HG03175 (cell line): ENCODE measurements around the gene C15orf39.
"Not testable (repeated sequence)": the region's sequence is repeated elsewhere in the genome, so short reads cannot be mapped to it uniquely, and the experiment has no call there.

Experiments
- ATAC-seq: cut with Tn5 transposase; IDR thresholded peaks from one replicate; pipeline ENCODE4 v1.9.1; 2021; ENCODE audit warnings: mild to moderate bottlenecking, moderate library complexity; ENCODE audit not compliant: unreplicated experiment

The C15orf39 gene

GRCh38 chr15:75229191-75230015 is 27.7 kb downstream of the C15orf39 start:
- no peak for ATAC-seq

GRCh38 chr15:75230016-75230343 is 28.3 kb downstream of the C15orf39 start:
- ATAC-seq: no peak

- ATAC-seq: no peak
Observed at GRCh38 chr15:75230551-75231371, 29.1 kb downstream of the C15orf39 start.

- no peak for ATAC-seq
Observed at GRCh38 chr15:75231836-75232235, 30.2 kb downstream of the C15orf39 start.

GRCh38 chr15:75232252-75232813 is 30.7 kb downstream of the C15orf39 start:
- ATAC-seq: no peak

- no peak for ATAC-seq
Observed at GRCh38 chr15:75232826-75233503, 31.3 kb downstream of the C15orf39 start.

- no peak for ATAC-seq
Observed at GRCh38 chr15:75233504-75234190, 32.0 kb downstream of the C15orf39 start.

GRCh38 chr15:75234191-75234810 is 32.6 kb downstream of the C15orf39 start:
- no peak for ATAC-seq

GRCh38 chr15:75235051-75235673 is 33.5 kb downstream of the C15orf39 start:
- ATAC-seq: no peak

GRCh38 chr15:75235760-75236729 is 34.4 kb downstream of the C15orf39 start:
- no peak for ATAC-seq

- ATAC-seq: no peak
Observed at GRCh38 chr15:75237316-75237982, 35.8 kb downstream of the C15orf39 start.

GRCh38 chr15:75238150-75238549 is 36.5 kb downstream of the C15orf39 start:
- no peak for ATAC-seq

- not testable (repeated sequence) for ATAC-seq
Observed at GRCh38 chr15:75245741-75246140, 44.1 kb downstream of the C15orf39 start.

GRCh38 chr15:75248991-75249390 is 47.3 kb downstream of the C15orf39 start:
- not testable (repeated sequence) for ATAC-seq

- ATAC-seq: no peak
Observed at GRCh38 chr15:75249726-75250125, 48.0 kb downstream of the C15orf39 start.

GRCh38 chr15:75251343-75251742 is 49.7 kb downstream of the C15orf39 start:
- ATAC-seq: not testable (repeated sequence)

GRCh38 chr15:75252285-75252684 is 50.6 kb downstream of the C15orf39 start:
- ATAC-seq: not testable (repeated sequence)

GRCh38 chr15:75258034-75258433 is 56.4 kb downstream of the C15orf39 start, which contains the start of gene GOLGA6C:
GOLGA6C (plus strand) TSS chr15:75258334; CDS start chr15:75258599, 265 bp downstream.
- ATAC-seq: not testable (repeated sequence)
